ENCODE results near the gene CXorf51B.
"Not testable (repeated sequence)": the region's sequence is repeated elsewhere in the genome, so short reads cannot be mapped to it uniquely, and the experiment has no call there.

The CXorf51B gene

DNA sequence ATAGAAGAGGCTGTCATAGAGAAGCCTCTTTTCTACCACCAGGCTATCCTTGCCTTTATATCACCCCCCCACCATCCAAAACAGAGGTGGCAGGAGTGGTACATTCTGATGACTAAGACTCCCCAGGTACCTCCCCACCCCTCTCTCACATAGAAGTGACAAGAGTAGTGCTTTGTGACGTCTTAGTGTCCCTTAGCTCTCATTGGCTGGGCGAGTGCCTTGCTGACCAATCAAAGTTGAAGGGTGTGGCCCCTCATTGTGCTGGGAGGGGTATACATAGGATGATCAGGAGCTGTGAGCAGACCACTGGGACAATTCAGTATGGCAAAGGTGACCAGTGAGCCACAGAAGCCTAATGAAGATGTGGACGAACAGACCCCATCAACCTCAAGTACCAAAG, at the start of gene CXorf51B:
CXorf51B (plus strand) TSS at position 301 of the 400 bp plus-strand sequence; CDS start at position 322, 21 bp downstream.
- not testable (repeated sequence) for H3K27me3 Mint-ChIP-seq, H3K4me1 Mint-ChIP-seq, H3K27ac Mint-ChIP-seq, H3K36me3 Mint-ChIP-seq, H3K4me3 Mint-ChIP-seq, H3K9me3 Mint-ChIP-seq

DNA sequence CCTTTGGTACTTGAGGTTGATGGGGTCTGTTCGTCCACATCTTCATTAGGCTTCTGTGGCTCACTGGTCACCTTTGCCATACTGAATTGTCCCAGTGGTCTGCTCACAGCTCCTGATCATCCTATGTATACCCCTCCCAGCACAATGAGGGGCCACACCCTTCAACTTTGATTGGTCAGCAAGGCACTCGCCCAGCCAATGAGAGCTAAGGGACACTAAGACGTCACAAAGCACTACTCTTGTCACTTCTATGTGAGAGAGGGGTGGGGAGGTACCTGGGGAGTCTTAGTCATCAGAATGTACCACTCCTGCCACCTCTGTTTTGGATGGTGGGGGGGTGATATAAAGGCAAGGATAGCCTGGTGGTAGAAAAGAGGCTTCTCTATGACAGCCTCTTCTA, 5.1 kb downstream of the CXorf51B start, which contains the start of gene CXorf51A:
CXorf51A (minus strand) TSS at position 101 of the 400 bp plus-strand sequence; CDS start at position 80, 21 bp downstream.
- H3K4me3 Mint-ChIP-seq, H3K4me1 Mint-ChIP-seq, H3K36me3 Mint-ChIP-seq, H3K27ac Mint-ChIP-seq, H3K27me3 Mint-ChIP-seq, H3K9me3 Mint-ChIP-seq: not testable (repeated sequence)

DNA sequence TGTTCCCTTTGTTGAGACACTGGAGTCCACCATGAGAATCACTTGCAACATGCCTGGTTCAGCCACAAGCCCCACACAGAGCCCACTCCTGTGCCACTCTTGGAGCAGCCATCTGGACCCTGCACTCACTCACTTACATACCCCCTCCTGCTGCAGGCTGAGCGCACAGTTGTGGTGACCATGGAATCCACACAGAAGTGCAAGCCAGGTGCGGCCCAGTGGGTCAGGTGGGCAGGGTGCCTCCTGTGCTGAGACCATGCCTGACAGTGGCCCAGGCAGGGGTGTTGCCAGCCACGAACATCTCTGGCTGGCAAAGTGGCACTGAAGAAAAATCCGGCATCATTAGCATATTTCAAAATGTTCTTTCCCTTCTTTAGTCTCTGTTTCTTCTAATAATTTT, 22.4 kb downstream of the CXorf51B start:
- Mint-ChIP-seq H3K9me3 (no peaks in the 10 kb centered on the region), H3K27me3 (no peaks in the 10 kb centered on the region), H3K4me3 (no peak overlapping the region), H3K4me1 (no peaks in the 10 kb centered on the region), H3K36me3 (no peaks in the 10 kb centered on the region), H3K27ac (no peak overlapping the region)

DNA sequence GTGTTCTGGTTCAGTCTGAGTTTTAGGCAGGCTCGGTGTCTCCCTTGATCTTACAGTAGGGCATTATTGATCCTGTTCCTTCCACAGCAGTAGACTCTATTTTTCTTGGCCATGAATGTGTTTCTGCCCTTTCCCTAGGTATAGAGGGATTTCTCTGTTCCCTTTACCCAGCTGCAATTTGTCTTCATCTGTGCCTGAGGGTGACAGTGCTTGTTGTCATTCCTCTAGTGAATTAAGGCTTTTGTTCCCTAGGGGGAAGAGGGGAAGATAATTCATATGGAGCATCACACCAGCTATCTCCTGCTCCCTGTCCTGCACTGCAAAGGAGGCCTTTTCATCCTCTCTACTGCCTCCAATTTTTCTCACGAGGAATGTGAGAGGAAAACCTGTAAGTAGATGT, 44.7 kb downstream of the CXorf51B start:
- H3K9me3 Mint-ChIP-seq: peaks cover 5% of the 10 kb centered on the region
- H3K4me1 Mint-ChIP-seq: no peaks in the 10 kb centered on the region
- H3K27ac Mint-ChIP-seq: no peak overlapping the region
- no peaks in the 10 kb centered on the region for H3K27me3 Mint-ChIP-seq
- H3K36me3 Mint-ChIP-seq: no peaks in the 10 kb centered on the region
- H3K4me3 Mint-ChIP-seq: no peak overlapping the region

All from activated naive CD4-positive, alpha-beta T cell treated with anti-CD3 and anti-CD28 coated beads, Interleukin-2, amount 50 U/mL, for 24 hours (primary cell).